Left lung (tissue), 10 donors: ENCODE measurements around the gene SMYD4. TPM values are rescaled to one million over a fixed set of nuclear protein-coding genes. Genes with fewer than 3 reads are reported as not detected.
"Not testable (repeated sequence)": the region's sequence is repeated elsewhere in the genome, so short reads cannot be mapped to it uniquely, and the experiment has no call there.

ENCODE experiments used
- ATAC-seq: fragments of 200-7000 bp; cut with Tn5 transposase; one replicate; pipeline ENCODE4 v1.9.1; 2020; ENCODE audit warnings: moderate library complexity
- DNase-seq, 4 donors: peaks; one replicate each; pipeline ENCODE4 v3.0.0-alpha.2; 2013 to 2020
- H3K27ac ChIP-seq, 2 donors: fragments of 200-600 bp; sonication (generic) in 1 of 2; one replicate each; pipeline versions ENCODE4 v1.5.0 to v1.8.0; 2020 to 2021
- H3K27me3 ChIP-seq, 2 donors: fragments of 200-600 bp; sonication (generic) in 1 of 2; one replicate each; pipeline versions ENCODE4 v1.5.0 to v1.8.0; 2020 to 2021
- H3K36me3 ChIP-seq, 2 donors: fragments of 200-600 bp; sonication (generic) in 1 of 2; one replicate each; pipeline versions ENCODE4 v1.5.0 to v1.8.0; 2020 to 2021
- H3K4me1 ChIP-seq, 2 donors: fragments of 200-600 bp; one replicate each; pipeline ENCODE4 v1.8.0; 2021
- H3K4me3 ChIP-seq, 2 donors: fragments of 200-600 bp; sonication (generic) in 1 of 2; one replicate each; pipeline versions ENCODE4 v1.5.0 to v1.8.0; 2020 to 2021; ENCODE audit warnings: mild to moderate bottlenecking in 1 of 2
- H3K9me3 ChIP-seq, 2 donors: fragments of 200-600 bp; sonication (generic) in 1 of 2; one replicate each; pipeline versions ENCODE4 v1.5.0 to v1.8.0; 2020 to 2021
- CTCF ChIP-seq, 2 donors: fragments of 200-600 bp; sonication (generic) in 1 of 2; IDR thresholded peaks; one replicate each; pipeline versions ENCODE4 v1.5.0 to v1.8.0; 2021; ENCODE audit warnings: antibody characterized with exemption in 2 of 2
- intact Hi-C, 2 donors: fragments of 100-400 bp; cut with DNase I; formaldehyde crosslinking; loops; one replicate each; pipeline versions ENCODE4 v1.11.2 to v1.14.2; 2022
- polyA plus RNA-seq, 6 donors: library from polyadenylated mRNA; unstranded; fragments of 120-200 nt; gene quantifications; one replicate each; pipeline ENCODE4 v1.2.1, GENCODE V29; 2013; ENCODE audit not compliant: insufficient read length in 6 of 6
- total RNA-seq, 2 donors: library from RNA; stranded (reverse); fragmentation: NEBNext Ultra II Directional; extraction: Animal tissue kit (Norgen Biotek cat#: 25700); gene quantifications; one replicate each; pipeline ENCODE4 v1.2.1, GENCODE V29; 2021
- donor health status: DM: no; HTN: yes; CAD: no.
- donor health status: DM: no; HTN: no; CAD: no.

The SMYD4 gene
- total and polyA plus RNA-seq, 8 donors = 13.3 to 24.7 (median 21.2) TPM

GRCh38 chr17:1810450-1811103 is 19.1 kb downstream of the SMYD4 start:
- peak in 1 of 4 donors; percentile 8 for DNase-seq
- Histone ChIP-seq H3K4me3 (no peak overlapping the region), H3K9me3 (no peaks in the 10 kb centered on the region), H3K36me3 (peaks cover 0 to 35% of the 10 kb centered on the region in 2 donors), H3K4me1 (no peaks in the 10 kb centered on the region), H3K27me3 (no peaks in the 10 kb centered on the region), H3K27ac (no peak overlapping the region)
- no peak for ATAC-seq
- intact Hi-C loops = no loop called here
- TF ChIP-seq CTCF (IDR thresholded peaks at IDR 0.05) = no peak

- H3K9me3 ChIP-seq, ATAC-seq, H3K4me3 ChIP-seq, H3K27me3 ChIP-seq, DNase-seq, H3K4me1 ChIP-seq, H3K27ac ChIP-seq, intact Hi-C loops: not testable (repeated sequence)
- peaks cover 0 to 35% of the 10 kb centered on the region in 2 donors for H3K36me3 ChIP-seq
These were observed 19.9 kb downstream of the SMYD4 start for GRCh38 chr17:1809815-1810214.

GRCh38 chr17:1808644-1809043 is 21.1 kb downstream of the SMYD4 start:
- no peak overlapping the region for H3K4me3 ChIP-seq
- DNase-seq (no peak), ATAC-seq (no peak)
- H3K36me3 ChIP-seq = peaks cover 0 to 37% of the 10 kb centered on the region in 2 donors
- H3K27me3 ChIP-seq = no peaks in the 10 kb centered on the region
- no peak for TF ChIP-seq CTCF (IDR thresholded peaks at IDR 0.05)
- no peaks in the 10 kb centered on the region for H3K4me1 ChIP-seq
- no peak overlapping the region for H3K27ac ChIP-seq
- no peaks in the 10 kb centered on the region for H3K9me3 ChIP-seq
- intact Hi-C loops = no loop called here

DNA sequence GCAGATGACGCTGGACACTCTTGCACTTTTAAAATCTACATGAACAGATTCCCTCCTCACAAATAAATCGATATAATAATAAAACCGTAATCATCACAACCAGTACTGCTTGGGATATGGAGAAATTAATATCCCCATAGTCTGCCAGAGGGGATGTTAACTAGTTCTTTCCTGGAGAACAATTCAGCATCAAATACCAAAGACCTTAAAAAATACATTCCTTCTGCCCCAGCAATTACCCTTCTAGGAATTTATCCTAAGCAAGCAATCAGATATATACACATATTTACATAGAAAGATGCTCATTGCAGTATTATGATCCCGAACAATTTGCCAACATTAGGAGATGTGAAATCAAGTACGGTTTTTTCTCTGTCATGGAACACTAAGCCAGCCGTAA is 21.8 kb downstream of the SMYD4 start:
- no peaks in the 10 kb centered on the region for H3K27me3 ChIP-seq
- no peak overlapping the region for H3K4me3 ChIP-seq
- intact Hi-C loops = no loop called here
- ATAC-seq (no peak), DNase-seq (no peak)
- H3K36me3 ChIP-seq = peaks cover 0 to 41% of the 10 kb centered on the region in 2 donors
- no peaks in the 10 kb centered on the region for H3K4me1 ChIP-seq
- no peak overlapping the region for H3K27ac ChIP-seq
- no peaks in the 10 kb centered on the region for H3K9me3 ChIP-seq
- no peak for TF ChIP-seq CTCF (IDR thresholded peaks at IDR 0.05)

- Histone ChIP-seq H3K36me3 (peaks cover 0 to 44% of the 10 kb centered on the region in 2 donors), H3K27ac (no peak overlapping the region), H3K4me3 (no peak overlapping the region), H3K9me3 (no peaks in the 10 kb centered on the region), H3K27me3 (no peaks in the 10 kb centered on the region), H3K4me1 (no peaks in the 10 kb centered on the region)
- no peak for DNase-seq
- no peak for ATAC-seq
- intact Hi-C loops = no loop called here
- TF ChIP-seq CTCF (IDR thresholded peaks at IDR 0.05) = no peak
These were observed 26.4 kb downstream of the SMYD4 start for GRCh38 chr17:1803280-1803679.

GRCh38 chr17:1802429-1802828 is 27.3 kb downstream of the SMYD4 start:
- no peaks in the 10 kb centered on the region for H3K27me3 ChIP-seq
- no peak overlapping the region for H3K4me3 ChIP-seq
- DNase-seq (no peak), ATAC-seq (no peak)
- H3K4me1 ChIP-seq = no peaks in the 10 kb centered on the region
- no peak overlapping the region for H3K27ac ChIP-seq
- peaks cover 0 to 50% of the 10 kb centered on the region in 2 donors for H3K36me3 ChIP-seq
- no peaks in the 10 kb centered on the region for H3K9me3 ChIP-seq
- no peak for TF ChIP-seq CTCF (IDR thresholded peaks at IDR 0.05)
- intact Hi-C loops = no loop called here
